ENCODE results near the gene PSMA1. TPM values are rescaled to one million over a fixed set of nuclear protein-coding genes. Genes with fewer than 3 reads are reported as not detected.

PSMA1 gene
- total RNA-seq, 1 experiment from 2014 or later, result 167 TPM

GRCh38 chr11:14458377-14458776 is 61.8 kb downstream of the PSMA1 start:
- no peaks in the 10 kb centered on the region for H3K79me1 ChIP-seq (ENCODE audit: insufficient read depth, low read depth, low read length, poor library complexity, severe bottlenecking)
- no peak overlapping the region for H2BK120ac ChIP-seq (ENCODE audit: low read depth, low read length, poor library complexity, severe bottlenecking)
- no peak overlapping the region for H3K27ac ChIP-seq (ENCODE audit: insufficient read length, low read depth, low read length)
- no peak overlapping the region for H2AK5ac ChIP-seq (ENCODE audit: insufficient read length, low read length)
- Mint-ChIP-seq H3K4me1 (no peaks in the 10 kb centered on the region), H3K36me3 (ENCODE audit: insufficient read depth in 1 of 3, low read depth in 3 of 3) (peaks cover 19 to 51% (median 44%) of the 10 kb centered on the region in 3 experiments; a peak in 6 of 7 replicates), H3K27ac (no peak overlapping the region), H3K27me3 (ENCODE audit: low read depth) (no peaks in the 10 kb centered on the region), H3K9me3 (no peaks in the 10 kb centered on the region), H3K4me3 (no peak overlapping the region)
- no peak overlapping the region for H3K14ac ChIP-seq (ENCODE audit: insufficient read depth, low read length)
- H3K4ac ChIP-seq (ENCODE audit: low read depth, low read length), result no peak overlapping the region
- no peaks in the 10 kb centered on the region for H4K20me1 ChIP-seq (ENCODE audit: control insufficient read depth, insufficient read depth, insufficient read length)
- no peak overlapping the region for H2BK15ac ChIP-seq (ENCODE audit: low read depth, low read length)
- H2AFZ ChIP-seq (ENCODE audit: low read length), result no peak overlapping the region
- no peak overlapping the region for H3T11ph ChIP-seq (ENCODE audit: low read length)
- no peak overlapping the region for H3K56ac ChIP-seq (ENCODE audit: insufficient read length, low read depth, low read length)
- no CpG with 5 or more reads among the region's 3 CpGs for WGBS (ENCODE audit: extremely low coverage, insufficient read length, low lambda C conversion rate)
- no peak for TF ChIP-seq CTCF (conservative IDR thresholded peaks at IDR 0.05)
- no peak overlapping the region for H3K4me2 ChIP-seq (ENCODE audit: insufficient read depth, insufficient read length, low read length)
- H3K18ac ChIP-seq (ENCODE audit: insufficient read length, low read depth, low read length), result no peak overlapping the region
- no peak overlapping the region for H2BK5ac ChIP-seq (ENCODE audit: insufficient read length, low read length)
- H3K23ac ChIP-seq (ENCODE audit: insufficient read length, low read depth, low read length), result no peak overlapping the region
- H3K23me2 ChIP-seq (ENCODE audit: insufficient read length, low read depth, low read length, poor library complexity, severe bottlenecking), result no peaks in the 10 kb centered on the region
- no peak for DNase-seq
- H3K4me1 ChIP-seq (ENCODE audit: insufficient read depth, low read length), result no peaks in the 10 kb centered on the region
- H3K27me3 ChIP-seq (ENCODE audit: insufficient read depth, low read length), result no peaks in the 10 kb centered on the region
- H3K9me3 ChIP-seq (ENCODE audit: control insufficient read depth, low read depth, low read length), result no peaks in the 10 kb centered on the region
- no peak overlapping the region for H3K9ac ChIP-seq (ENCODE audit: extremely low read depth, insufficient read length, low read length)
- no peak overlapping the region for H2BK12ac ChIP-seq (ENCODE audit: insufficient read length, low read depth, low read length)
- no peak overlapping the region for H2BK20ac ChIP-seq (ENCODE audit: low read depth, low read length, poor library complexity, severe bottlenecking)
- H4K91ac ChIP-seq (ENCODE audit: insufficient read length, low read depth, low read length), result no peak overlapping the region
- H4K5ac ChIP-seq (ENCODE audit: insufficient read length, low read depth, low read length), result no peak overlapping the region
- H3K79me2 ChIP-seq (ENCODE audit: insufficient read depth, low read length), result no peaks in the 10 kb centered on the region
- no peak overlapping the region for H4K8ac ChIP-seq (replicated peaks; ENCODE audit: insufficient read length, low read depth, low read length)

Measured in H9 (cell line).